ENCODE measurements around the gene MNS1.

GRCh38 chr15:56383010-56383409, 81.9 kb downstream of the MNS1 start:
- no peak for TF ChIP-seq CTCF (IDR thresholded peaks at IDR 0.05)
- TF ChIP-seq POLR2A (IDR thresholded peaks at IDR 0.05), result no peak
